Placental pericyte (primary cell): ENCODE measurements around the gene EIF4ENIF1. TPM values are rescaled to one million over a fixed set of nuclear protein-coding genes. Genes with fewer than 3 reads are reported as not detected.

Source experiments
- small RNA-seq: library from RNA; depleted of rRNA; stranded (forward); fragments of <200 nt; gene quantifications from one replicate; pipeline ENCODE3, GENCODE V24; 2012; ENCODE audit warnings: low replicate concordance
- total RNA-seq: library from RNA; depleted of rRNA; stranded (reverse); fragments of >200 nt; gene quantifications from 2 replicates; pipeline ENCODE4 v1.2.3, GENCODE V29; 2012

EIF4ENIF1 gene, protein sequence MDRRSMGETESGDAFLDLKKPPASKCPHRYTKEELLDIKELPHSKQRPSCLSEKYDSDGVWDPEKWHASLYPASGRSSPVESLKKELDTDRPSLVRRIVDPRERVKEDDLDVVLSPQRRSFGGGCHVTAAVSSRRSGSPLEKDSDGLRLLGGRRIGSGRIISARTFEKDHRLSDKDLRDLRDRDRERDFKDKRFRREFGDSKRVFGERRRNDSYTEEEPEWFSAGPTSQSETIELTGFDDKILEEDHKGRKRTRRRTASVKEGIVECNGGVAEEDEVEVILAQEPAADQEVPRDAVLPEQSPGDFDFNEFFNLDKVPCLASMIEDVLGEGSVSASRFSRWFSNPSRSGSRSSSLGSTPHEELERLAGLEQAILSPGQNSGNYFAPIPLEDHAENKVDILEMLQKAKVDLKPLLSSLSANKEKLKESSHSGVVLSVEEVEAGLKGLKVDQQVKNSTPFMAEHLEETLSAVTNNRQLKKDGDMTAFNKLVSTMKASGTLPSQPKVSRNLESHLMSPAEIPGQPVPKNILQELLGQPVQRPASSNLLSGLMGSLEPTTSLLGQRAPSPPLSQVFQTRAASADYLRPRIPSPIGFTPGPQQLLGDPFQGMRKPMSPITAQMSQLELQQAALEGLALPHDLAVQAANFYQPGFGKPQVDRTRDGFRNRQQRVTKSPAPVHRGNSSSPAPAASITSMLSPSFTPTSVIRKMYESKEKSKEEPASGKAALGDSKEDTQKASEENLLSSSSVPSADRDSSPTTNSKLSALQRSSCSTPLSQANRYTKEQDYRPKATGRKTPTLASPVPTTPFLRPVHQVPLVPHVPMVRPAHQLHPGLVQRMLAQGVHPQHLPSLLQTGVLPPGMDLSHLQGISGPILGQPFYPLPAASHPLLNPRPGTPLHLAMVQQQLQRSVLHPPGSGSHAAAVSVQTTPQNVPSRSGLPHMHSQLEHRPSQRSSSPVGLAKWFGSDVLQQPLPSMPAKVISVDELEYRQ
- total RNA-seq = 12.6 and 13.3 TPM in 2 replicates

GRCh38 chr22:31489632-31490495 is at the start of gene EIF4ENIF1:
Gene EIF4ENIF1, minus strand, starts transcription at chr22:31489842. Its CDS starts 1,124 bp downstream, at chr22:31488718.

DNA sequence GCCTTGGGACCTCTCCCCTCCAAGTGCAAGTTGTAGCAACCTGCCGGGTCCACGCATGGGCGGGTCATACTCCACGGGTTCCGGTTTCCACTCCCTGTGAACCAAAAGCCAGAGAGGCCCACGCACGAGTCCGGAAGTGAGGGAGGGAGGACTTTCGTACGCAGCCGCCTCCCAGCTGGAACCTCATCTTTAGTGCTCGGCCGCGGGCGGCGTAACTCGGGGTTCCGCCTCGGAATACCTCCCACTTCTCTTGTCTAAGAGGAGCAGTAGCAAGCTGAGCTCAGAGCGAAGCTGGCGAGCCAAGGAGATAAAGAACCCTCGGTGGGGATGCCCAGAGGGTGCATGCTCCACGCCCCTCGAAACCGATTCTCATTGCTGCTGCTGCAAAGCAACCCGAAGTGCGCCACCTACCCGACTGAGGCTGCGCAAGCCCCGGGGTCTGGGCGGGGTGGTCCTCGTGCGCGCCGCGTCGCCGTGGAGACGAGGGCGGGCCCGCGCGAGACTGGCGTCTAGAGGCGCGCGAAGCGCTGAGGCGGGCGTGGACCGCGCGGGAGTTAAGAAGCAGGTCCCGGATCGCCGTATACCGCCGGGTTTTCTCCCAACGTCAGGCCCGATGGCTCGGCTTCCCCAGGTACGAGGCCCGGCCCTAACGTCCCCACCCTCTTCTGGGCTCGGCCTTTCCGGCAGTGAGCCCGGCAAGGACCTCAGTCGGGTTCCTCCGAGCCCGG is 6.5 kb upstream of the EIF4ENIF1 start, which contains the start of gene SFI1:
SFI1 (plus strand) TSS at position 530 of the 728 bp plus-strand sequence. CDS start 11,749 bp downstream, outside the sequence.

GRCh38 chr22:31399211-31400022 is 90.2 kb downstream of the EIF4ENIF1 start, which contains the start of gene DRG1:
Gene DRG1, plus strand, starts transcription at chr22:31399604. Its CDS starts 80 bp downstream, at chr22:31399684.

Small RNA genes lying within 50 kb of the gene (small RNA-seq; reads per million reads assigned to genes)
- gene AL096701.2 (not detected), gene RNU6-28P (0.68 reads per million, percentile 30 among the genes with 10 or more reads in this experiment)

Other genes with a start within 250 kb of the EIF4ENIF1 start
- 9.0 and 38.7 TPM in 2 replicates for gene PIK3IP1, start 197.4 kb downstream of the EIF4ENIF1 start, total RNA-seq
- 14.2 and 25.3 TPM in 2 replicates for gene PATZ1, start 143.5 kb downstream of the EIF4ENIF1 start, total RNA-seq
- 82.5 and 97.6 TPM in 2 replicates for gene DRG1, start 90.2 kb downstream of the EIF4ENIF1 start, total RNA-seq
- 8.8 and 26.3 TPM in 2 replicates for gene SFI1, start 6.7 kb upstream of the EIF4ENIF1 start, total RNA-seq
- 56.3 and 73.1 TPM in 2 replicates for gene PISD, start 172.4 kb upstream of the EIF4ENIF1 start, total RNA-seq